Stomach (tissue), 9 donors: ENCODE results near the gene GFRA4. TPM values are rescaled to one million over a fixed set of nuclear protein-coding genes. Genes with fewer than 3 reads are reported as not detected.

Experiments used
- DNase-seq, 2 donors: peaks; one replicate each; pipeline versions ENCODE4 v3.0.0 to v3.0.0-alpha.2; 2013 to 2019
- H3K27ac ChIP-seq, 5 donors: fragments of 200-600 bp in 4 of 5; sonication (generic) in 4 of 5; one replicate each; pipeline ENCODE4 v1.5.1; 2013 to 2019; ENCODE audit warnings: mild to moderate bottlenecking in 1 of 5, moderate library complexity in 1 of 5
- H3K27me3 ChIP-seq, 3 donors: fragments of 200-600 bp; sonication (generic); one replicate each; pipeline ENCODE4 v1.5.1; 2017 to 2019; ENCODE audit warnings: mixed run types in 1 of 3
- H3K36me3 ChIP-seq, 4 donors: fragments of 200-600 bp; sonication (generic); 1 replicate in 3 of 4; 2 replicates in 1 of 4; pipeline ENCODE4 v1.5.1; 2016 to 2019
- H3K4me1 ChIP-seq, 4 donors: fragments of 200-600 bp; sonication (generic); one replicate each; pipeline ENCODE4 v1.5.1; 2016 to 2019
- H3K4me3 ChIP-seq, 4 donors: fragments of 200-600 bp; sonication (generic) in 3 of 4; one replicate each; pipeline ENCODE4 v1.5.1; 2016 to 2019; ENCODE audit warnings: mild to moderate bottlenecking in 1 of 4
- H3K9me3 ChIP-seq, 4 donors: fragments of 200-600 bp; sonication (generic); one replicate each; pipeline ENCODE4 v1.5.1; 2016 to 2019
- CTCF ChIP-seq, 7 experiments: fragments of 450-650 bp in 4 of 7; fragments of 200-600 bp in 3 of 7; sonication (generic) in 3 of 7; IDR thresholded peaks; one replicate each; pipeline ENCODE4 v1.5.1; 2016 to 2019; ENCODE audit warnings: antibody characterized with exemption in 7 of 7, control low read depth in 2 of 7, mild to moderate bottlenecking in 1 of 7
- EP300 ChIP-seq: sonication (generic); formaldehyde crosslinking; IDR thresholded peaks from one replicate; pipeline ENCODE4 v1.6.1; 2017; ENCODE audit warnings: antibody characterized with exemption
- POLR2A ChIP-seq, 4 donors: fragments of 450-650 bp; IDR thresholded peaks; one replicate each; pipeline ENCODE4 v1.6.1; 2016; ENCODE audit warnings: antibody characterized with exemption in 4 of 4, control low read depth in 2 of 4, mild to moderate bottlenecking in 1 of 4, moderate library complexity in 1 of 4
- POLR2AphosphoS5 ChIP-seq, 3 donors: sonication (generic); formaldehyde crosslinking; IDR thresholded peaks; one replicate each; pipeline ENCODE4 v1.6.1; 2016; ENCODE audit warnings: antibody characterized with exemption in 3 of 3
- WGBS, 5 donors: extraction: QIAGEN DNeasy Blood & Tissue Kit in 3 of 5; methylation state at CpG; one replicate each; pipeline versions ENCODE4 v1.1.5 to v1.1.7; 2013 to 2018; 5-methylcytosine and 5-hydroxymethylcytosine counted together
- intact Hi-C: fragments of 100-400 bp; cut with DNase I; formaldehyde crosslinking; loops from one replicate; pipeline ENCODE4 v1.15.1; 2023; ENCODE audit warnings: low total_unique reads
- polyA plus RNA-seq, 3 donors: library from polyadenylated mRNA; stranded (reverse); fragments of 200-250 nt; gene quantifications; one replicate each; pipeline ENCODE4 v1.2.3, GENCODE V29; 2013
- total RNA-seq, 5 donors: library from RNA; depleted of rRNA; stranded (reverse); fragments of >200 nt; gene quantifications; one replicate each; pipeline versions ENCODE4 v1.1.0 to v1.2.3, GENCODE V29; 2014 to 2016
- donor health status: healthy with polysubstance abuse.
- donor health status: Bipolar disorder and iron deficiency.
- donor health status: healthy.

GFRA4 gene
- total and polyA plus RNA-seq, 8 donors = not detected

GRCh38 chr20:3689978-3690377, 26.8 kb upstream of the GFRA4 start:
- TF ChIP-seq EP300 (no peak), CTCF (IDR thresholded peaks at IDR 0.05) (no peak), POLR2A (IDR thresholded peaks at IDR 0.05) (no peak), POLR2AphosphoS5 (IDR thresholded peaks at IDR 0.05) (no peak)
- Histone ChIP-seq H3K36me3 (no peaks in the 10 kb centered on the region), H3K27ac (no peak overlapping the region), H3K9me3 (no peaks in the 10 kb centered on the region), H3K4me3 (no peak overlapping the region), H3K4me1 (peaks cover 0 to 26% (median 11%) of the 10 kb centered on the region in 4 donors), H3K27me3 (no peaks in the 10 kb centered on the region)
- intact Hi-C loops = no loop called here
- DNase-seq = no peak
- WGBS, 5 donors = 81 to 89% (median 87%) methylated on average over 11 of the region's 11 CpGs

GRCh38 chr20:3687655-3688054, 24.5 kb upstream of the GFRA4 start:
- H3K36me3 ChIP-seq = no peaks in the 10 kb centered on the region
- DNase-seq = peak in 1 of 2 donors; percentile 75
- no peaks in the 10 kb centered on the region for H3K9me3 ChIP-seq
- peaks cover 0 to 6% (median under 1%) of the 10 kb centered on the region in 3 donors for H3K27me3 ChIP-seq
- H3K27ac ChIP-seq = peak overlapping the region in 4 of 5 donors; percentile 60 to 82 (median 74)
- H3K4me1 ChIP-seq = peaks cover 0 to 26% (median 11%) of the 10 kb centered on the region in 4 donors
- no peak overlapping the region for H3K4me3 ChIP-seq
- no peak for TF ChIP-seq POLR2A (IDR thresholded peaks at IDR 0.05)
- TF ChIP-seq CTCF (IDR thresholded peaks at IDR 0.05) = no peak
- no peak for TF ChIP-seq EP300
- no peak for TF ChIP-seq POLR2AphosphoS5 (IDR thresholded peaks at IDR 0.05)
- 50 to 63% (median 54%) methylated on average over 2 of the region's 2 CpGs for WGBS, 5 donors
- intact Hi-C loops = no loop called here

- peaks cover 7 to 33% (median 16%) of the 10 kb centered on the region in 4 donors for H3K4me1 ChIP-seq
- TF ChIP-seq POLR2A (IDR thresholded peaks at IDR 0.05) (no peak), EP300 (no peak), POLR2AphosphoS5 (IDR thresholded peaks at IDR 0.05) (peak in 2 of 3 donors; percentile 47 to 85)
- WGBS, 5 donors = 18 to 54% (median 44%) methylated on average over 9 of the region's 9 CpGs
- H3K9me3 ChIP-seq = no peaks in the 10 kb centered on the region
- peak; percentile 52 to 93 for DNase-seq
- no peaks in the 10 kb centered on the region for H3K36me3 ChIP-seq
- H3K4me3 ChIP-seq = no peak overlapping the region
- H3K27me3 ChIP-seq = peaks cover 0 to 14% (median 8%) of the 10 kb centered on the region in 3 donors
- peak overlapping the region in 4 of 5 donors; percentile 60 to 82 (median 74) for H3K27ac ChIP-seq
- intact Hi-C loops = no loop called here
Observed at GRCh38 chr20:3686867-3687321, 23.7 kb upstream of the GFRA4 start.

- H3K27me3 ChIP-seq = peaks cover 0 to 19% (median 13%) of the 10 kb centered on the region in 3 donors
- H3K27ac ChIP-seq = peak overlapping the region in 4 of 5 donors; percentile 60 to 82 (median 74)
- no peak overlapping the region for H3K4me3 ChIP-seq
- H3K9me3 ChIP-seq = no peaks in the 10 kb centered on the region
- no peak for DNase-seq
- 64 to 81% (median 68%) methylated on average over 7 of the region's 7 CpGs for WGBS, 5 donors
- H3K4me1 ChIP-seq = peaks cover 12 to 37% (median 21%) of the 10 kb centered on the region in 4 donors
- TF ChIP-seq CTCF (IDR thresholded peaks at IDR 0.05) (no peak), POLR2AphosphoS5 (IDR thresholded peaks at IDR 0.05) (no peak), POLR2A (IDR thresholded peaks at IDR 0.05) (no peak), EP300 (no peak)
- intact Hi-C loops = no loop called here
- H3K36me3 ChIP-seq = no peaks in the 10 kb centered on the region
Observed at GRCh38 chr20:3686421-3686820, 23.2 kb upstream of the GFRA4 start.

GRCh38 chr20:3685341-3685740, 22.1 kb upstream of the GFRA4 start:
- DNase-seq = no peak
- TF ChIP-seq EP300 (no peak), CTCF (IDR thresholded peaks at IDR 0.05) (no peak), POLR2A (IDR thresholded peaks at IDR 0.05) (no peak), POLR2AphosphoS5 (IDR thresholded peaks at IDR 0.05) (no peak)
- Histone ChIP-seq H3K27ac (no peak overlapping the region), H3K36me3 (no peaks in the 10 kb centered on the region), H3K4me3 (no peak overlapping the region), H3K4me1 (peaks cover 15 to 48% (median 30%) of the 10 kb centered on the region in 4 donors), H3K9me3 (no peaks in the 10 kb centered on the region), H3K27me3 (peaks cover 0 to 29% (median 23%) of the 10 kb centered on the region in 3 donors)
- intact Hi-C loops = no loop called here
- WGBS, 5 donors = 49 to 59% (median 51%) methylated on average over 4 to 7 of the region's 7 CpGs
